H1 (cell line): ENCODE measurements around the gene TMEM82. TPM values are rescaled to one million over a fixed set of nuclear protein-coding genes. Genes with fewer than 3 reads are reported as not detected.
A peak's percentile ranks its signal among the peaks of the same experiment; 100 is the strongest.

Experiments used
- CTCF ChIA-PET: fragments of 300-600 bp; sonication (Branson Sonifier 250); formaldehyde crosslinking; loops from one replicate; lab custom pipeline; 2021; ENCODE audit not compliant: partially characterized antibody; lab: Charles Lee
- POLR2A ChIA-PET: fragments of 300-600 bp; sonication (Branson Sonifier 250); formaldehyde crosslinking; loops from one replicate; lab custom pipeline; 2021; ENCODE audit warnings: inconsistent platforms; ENCODE audit not compliant: partially characterized antibody; lab: Charles Lee
- DNase-seq, 2 experiments: peaks; one replicate each; pipeline versions ENCODE4 v3.0.0 to v3.0.0-alpha.2; 2010 to 2022; ENCODE audit warnings: low spot score in 2 of 2, low read depth in 1 of 2, mixed read lengths in 1 of 2
- FAIRE-seq: peaks from 2 replicates; lab custom pipeline; 2011; peaks lifted over from hg19 to GRCh38; lab: Jason Lieb, UNC
- H2AFZ ChIP-seq: 2 replicates; pipeline ENCODE4 v1.8.1; 2012; ENCODE audit warnings: low read length, inconsistent platforms
- H2AK5ac ChIP-seq: 2 replicates; pipeline ENCODE4 v1.6.1; 2013; ENCODE audit warnings: low read depth, low read length
- H2BK120ac ChIP-seq: replicated peaks from 2 replicates; pipeline ENCODE3; 2013; ENCODE audit warnings: low read depth, low read length, inconsistent platforms
- H2BK12ac ChIP-seq: 2 replicates; pipeline ENCODE4 v1.6.1; 2013; ENCODE audit warnings: low read depth, low read length
- H2BK15ac ChIP-seq: 2 replicates; pipeline ENCODE4 v1.6.1; 2013; ENCODE audit warnings: low read length
- H2BK20ac ChIP-seq: 2 replicates; pipeline ENCODE4 v1.6.1; 2013; ENCODE audit warnings: low read length
- H2BK5ac ChIP-seq: 2 replicates; pipeline ENCODE4 v1.6.1; 2013; ENCODE audit warnings: low read depth, low read length
- H3K14ac ChIP-seq: 2 replicates; pipeline ENCODE4 v1.6.1; 2013; ENCODE audit warnings: inconsistent platforms; ENCODE audit not compliant: insufficient read length
- H3K18ac ChIP-seq: 2 replicates; pipeline ENCODE4 v1.6.1; 2013; ENCODE audit warnings: low read length; ENCODE audit errors: extremely low read depth
- H3K23ac ChIP-seq: 2 replicates; pipeline ENCODE4 v1.6.1; 2013; ENCODE audit warnings: inconsistent platforms; ENCODE audit not compliant: insufficient read length
- H3K23me2 ChIP-seq: 2 replicates; pipeline ENCODE4 v1.6.1; 2013; ENCODE audit warnings: low read depth, low read length
- H3K27ac ChIP-seq: 2 replicates; pipeline ENCODE4 v1.6.1; 2011; ENCODE audit warnings: low read depth, low read length, inconsistent platforms
- H3K27me3 ChIP-seq, 4 experiments: replicated peaks in 1 of 4; 1 replicate in 1 of 4; 2 replicates in 3 of 4; pipeline versions ENCODE4 v1.6.1 to v1.8.1; 2011 to 2013; ENCODE audit warnings: low read length in 3 of 4, mild to moderate bottlenecking in 3 of 4, inconsistent platforms in 2 of 4, mixed read lengths in 2 of 4, moderate library complexity in 1 of 4; ENCODE audit not compliant: control insufficient read depth in 3 of 4, insufficient read depth in 3 of 4; ENCODE audit errors: extremely low read depth in 1 of 4
- H3K36me3 ChIP-seq, 4 experiments: 2 replicates each; pipeline versions ENCODE4 v1.6.1 to v1.8.1; 2011 to 2013; ENCODE audit warnings: mild to moderate bottlenecking in 4 of 4, low read length in 3 of 4, moderate library complexity in 2 of 4, control low read depth in 1 of 4, inconsistent platforms in 1 of 4; ENCODE audit not compliant: insufficient read depth in 4 of 4, control insufficient read depth in 2 of 4
- H3K4ac ChIP-seq: replicated peaks from 2 replicates; pipeline ENCODE3; 2013; ENCODE audit warnings: low read length, low read depth, mixed read lengths, inconsistent platforms; ENCODE audit not compliant: insufficient read length
- H3K4me1 ChIP-seq, 4 experiments: replicated peaks in 1 of 4; 1 replicate in 1 of 4; 2 replicates in 3 of 4; pipeline versions ENCODE4 v1.6.1 to v1.8.1; 2011 to 2013; ENCODE audit warnings: low read length in 3 of 4, inconsistent platforms in 2 of 4, mixed read lengths in 1 of 4; ENCODE audit not compliant: insufficient read depth in 4 of 4, control insufficient read depth in 3 of 4
- H3K4me2 ChIP-seq, 2 experiments: 2 replicates each; pipeline versions ENCODE4 v1.6.1 to v1.8.1; 2011 to 2013; ENCODE audit warnings: low read depth in 2 of 2, low read length in 2 of 2, control low read depth in 1 of 2, inconsistent platforms in 1 of 2, mild to moderate bottlenecking in 1 of 2; ENCODE audit not compliant: insufficient read depth in 1 of 2
- H3K4me3 ChIP-seq, 4 experiments: fragments of 200-600, 300-600 bp in 1 of 4; sonication (generic), shearing (Covaris generic), sonication (Bioruptor Twin) in 1 of 4; 2 replicates each; pipeline versions ENCODE4 v1.5.1 to v1.8.1; 2011 to 2016; ENCODE audit warnings: low read length in 4 of 4, low read depth in 3 of 4, control low read depth in 2 of 4, inconsistent platforms in 2 of 4, mild to moderate bottlenecking in 2 of 4, mixed read lengths in 1 of 4, moderate library complexity in 1 of 4; ENCODE audit not compliant: insufficient read depth in 2 of 4; ENCODE audit errors: extremely low read depth in 1 of 4
- H3K56ac ChIP-seq: replicated peaks from 2 replicates; pipeline ENCODE3; 2013; ENCODE audit warnings: low read depth, mild to moderate bottlenecking, mixed read lengths, low read length, inconsistent platforms; ENCODE audit not compliant: insufficient read length
- H3K79me1 ChIP-seq: 2 replicates; pipeline ENCODE4 v1.6.1; 2013; ENCODE audit warnings: low read depth, low read length, control low read depth
- H3K79me2 ChIP-seq, 2 experiments: 2 replicates each; pipeline versions ENCODE4 v1.6.1 to v1.8.1; 2012 to 2013; ENCODE audit warnings: low read length in 2 of 2, mild to moderate bottlenecking in 2 of 2, inconsistent platforms in 1 of 2; ENCODE audit not compliant: insufficient read depth in 2 of 2, control insufficient read depth in 1 of 2
- H3K9ac ChIP-seq, 4 experiments: replicated peaks in 1 of 4; 1 replicate in 1 of 4; 2 replicates in 3 of 4; pipeline versions ENCODE4 v1.6.1 to v1.8.1; 2011 to 2013; ENCODE audit warnings: low read depth in 3 of 4, low read length in 3 of 4, control low read depth in 2 of 4, mild to moderate bottlenecking in 2 of 4, moderate library complexity in 2 of 4, inconsistent platforms in 1 of 4; ENCODE audit errors: extremely low read depth in 1 of 4
- H3K9me3 ChIP-seq, 2 experiments: 2 replicates each; pipeline versions ENCODE4 v1.6.1 to v1.8.1; 2012 to 2013; ENCODE audit warnings: mild to moderate bottlenecking in 2 of 2, moderate library complexity in 2 of 2, control low read depth in 1 of 2, inconsistent platforms in 1 of 2, low read depth in 1 of 2, low read length in 1 of 2, mixed read lengths in 1 of 2; ENCODE audit not compliant: insufficient read depth in 2 of 2
- H4K20me1 ChIP-seq, 2 experiments: replicated peaks in 1 of 2; 2 replicates each; pipeline versions ENCODE3 to v1.8.1; 2011 to 2013; ENCODE audit warnings: inconsistent platforms in 2 of 2, low read length in 2 of 2, mild to moderate bottlenecking in 1 of 2; ENCODE audit not compliant: insufficient read depth in 2 of 2, control insufficient read depth in 1 of 2
- H4K5ac ChIP-seq: 2 replicates; pipeline ENCODE4 v1.6.1; 2013; ENCODE audit warnings: low read length, low read depth, mixed read lengths, inconsistent platforms; ENCODE audit not compliant: insufficient read length
- H4K8ac ChIP-seq: 2 replicates; pipeline ENCODE4 v1.8.0; 2013; ENCODE audit warnings: mild to moderate bottlenecking, moderate library complexity, low read length, inconsistent platforms; ENCODE audit not compliant: insufficient read depth; ENCODE audit errors: extremely low read depth
- H4K91ac ChIP-seq: replicated peaks from 2 replicates; pipeline ENCODE3; 2013; ENCODE audit warnings: low read length, mixed read lengths, inconsistent platforms; ENCODE audit not compliant: insufficient read length
- E2F6 ChIP-seq: IDR thresholded peaks from 2 replicates; pipeline ENCODE4 v1.6.1; 2012; ENCODE audit warnings: inconsistent platforms
- GABPA ChIP-seq: IDR thresholded peaks from 2 replicates; pipeline ENCODE4 v1.6.1; 2011; ENCODE audit warnings: mild to moderate bottlenecking, low read length, moderate library complexity, borderline replicate concordance; ENCODE audit not compliant: insufficient read depth
- KDM4A ChIP-seq: IDR thresholded peaks from one replicate; pipeline ENCODE4 v1.7.1; 2012; ENCODE audit warnings: low read depth, mild to moderate bottlenecking, moderate library complexity, low read length, inconsistent platforms; ENCODE audit not compliant: severe bottlenecking
- PHF8 ChIP-seq: fragments of 200-600 bp; sonication (generic); conservative IDR thresholded peaks from 2 replicates; pipeline ENCODE4 v1.7.1; 2012; ENCODE audit warnings: low read depth, mild to moderate bottlenecking, inconsistent platforms, low read length, moderate library complexity
- POLR2A ChIP-seq, 2 experiments: IDR thresholded peaks; 1 replicate in 1 of 2; 2 replicates in 1 of 2; pipeline ENCODE4 v1.6.1; 2011; ENCODE audit warnings: low read depth in 2 of 2, low read length in 2 of 2, mild to moderate bottlenecking in 2 of 2; ENCODE audit errors: control extremely low read depth in 1 of 2
- TAF1 ChIP-seq: IDR thresholded peaks from 2 replicates; pipeline ENCODE4 v1.6.1; 2011; ENCODE audit warnings: mild to moderate bottlenecking, low read depth, low read length
- TAF7 ChIP-seq: optimal IDR thresholded peaks from 2 replicates; pipeline ENCODE3; 2011; ENCODE audit warnings: low read depth, mild to moderate bottlenecking, inconsistent platforms, low read length, moderate library complexity, borderline replicate concordance
- TBP ChIP-seq: IDR thresholded peaks from 2 replicates; pipeline ENCODE4 v1.6.1; 2011; ENCODE audit warnings: low read depth, low read length, improper control_type of control experiment
- WGBS, 2 experiments: shearing (Covaris generic) in 1 of 2; methylation state at CpG; one replicate each; pipeline versions ENCODE4 v1.1.6 to v1.1.7; 2013 to 2015; ENCODE audit warnings: low lambda C conversion rate in 2 of 2, mixed read lengths in 2 of 2, inconsistent platforms in 1 of 2, low coverage in 1 of 2, missing lambda C conversion rate in 1 of 2; ENCODE audit not compliant: insufficient replicate concordance in 2 of 2, insufficient coverage in 1 of 2, insufficient read length in 1 of 2; ENCODE audit errors: extremely low coverage in 1 of 2, missing lambda C conversion rate in 1 of 2; 5-methylcytosine and 5-hydroxymethylcytosine counted together
- polyA plus RNA-seq, 7 experiments: library from polyadenylated mRNA; depleted of rRNA in 3 of 7; stranded (reverse) in 5 of 7; unstranded in 2 of 7; fragments of >200 nt in 5 of 7; fragments of 200-250 nt in 2 of 7; gene quantifications; 1 replicate in 5 of 7; 2 replicates in 1 of 7; 4 replicates in 1 of 7; pipeline versions ENCODE4 v1.2.1 to v1.2.3, GENCODE V29; 2011 to 2013; ENCODE audit warnings: missing spikeins in 2 of 7, mixed read lengths in 2 of 7
- total RNA-seq: library from RNA; stranded (reverse); fragmentation: NEBNext Ultra II Directional; extraction: Animal tissue kit (Norgen Biotek cat#: 25700); gene quantifications from 2 replicates; pipeline ENCODE4 v1.2.1, GENCODE V29; 2021

TMEM82 gene
- total and polyA plus RNA-seq, 2 of the 8 experiments (the other 6 are each of a cell fraction or from before 2014, with no cell fraction given), result 0.32 to 2.1 TPM

DNA sequence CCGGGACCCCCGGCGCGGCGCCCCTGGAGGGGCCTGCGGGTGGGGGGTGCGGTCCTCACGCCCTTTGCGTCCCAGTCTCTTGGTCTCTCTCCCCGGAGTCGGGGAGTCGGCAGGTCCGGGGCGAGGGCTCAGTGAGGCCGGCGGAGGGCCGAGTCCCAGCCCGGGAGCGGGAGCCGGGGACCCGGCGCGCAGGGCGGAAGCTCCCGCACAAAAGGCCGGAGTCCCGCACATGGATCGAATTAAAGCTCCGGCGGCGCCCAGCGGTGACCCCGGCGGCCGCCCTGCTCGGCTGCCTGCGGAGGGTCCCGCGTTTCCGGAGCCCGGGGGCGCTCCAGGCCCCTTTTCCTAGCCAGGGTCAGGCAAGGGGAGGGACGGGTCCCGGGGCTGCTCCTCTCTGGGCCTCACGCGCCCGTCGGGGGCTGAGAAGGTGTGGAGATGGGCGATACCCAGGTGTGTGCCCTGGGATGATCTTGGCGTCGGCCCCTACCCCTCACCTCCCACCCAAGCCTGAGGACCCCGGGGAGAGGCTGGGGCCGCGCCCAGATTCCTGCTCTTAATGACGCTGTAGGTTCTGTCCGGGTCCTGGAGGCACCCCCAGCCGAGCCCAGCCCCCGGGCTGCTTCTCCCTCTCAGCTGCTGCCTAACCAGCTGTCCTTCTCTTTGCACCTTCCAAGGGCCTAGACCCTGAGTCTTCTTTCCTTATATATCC, 16.8 kb downstream of the TMEM82 start:
- H4K5ac ChIP-seq, result peak overlapping the region; percentile 38
- H3K27me3 ChIP-seq, result no peaks in the 10 kb centered on the region
- no peak overlapping the region for H3K56ac ChIP-seq
- H3K4me2 ChIP-seq, result peak overlapping the region; percentile 80 to 84
- ChIA-PET CTCF (interaction anchor here (1.3 to 2.2 kb wide), 2 partner anchors 18 to 21 kb away, joined by 3 to 11 read pairs; partner anchors contain the start of gene TMEM82), POLR2A (interaction anchor here (0.6 to 2.8 kb wide), 11 partner anchors 10 to 89 kb away, joined by 3 to 17 read pairs (median 7); partner anchors contain the start of gene SPEN)
- 2% methylated on average over 20 of the region's 58 CpGs; no CpG with 5 or more reads in 1 of the 2 experiments for WGBS, 2 experiments
- H2BK120ac ChIP-seq, result no peak overlapping the region
- peak overlapping the region; percentile 17; the same call in 1 of the 2 replicates for H3K27ac ChIP-seq
- H3K36me3 ChIP-seq, result peaks cover 0 to 3% (median 1%) of the 10 kb centered on the region in 4 experiments; a peak in 3 of 8 replicates
- FAIRE-seq, result no peak
- peaks cover 6 to 13% of the 10 kb centered on the region in 2 experiments for H4K20me1 ChIP-seq
- peak overlapping the region; percentile 35; the same call in 1 of the 2 replicates for H2BK5ac ChIP-seq
- H2AK5ac ChIP-seq, result no peak overlapping the region
- H3K23ac ChIP-seq, result no peak overlapping the region
- H2BK20ac ChIP-seq, result no peak overlapping the region
- H3K79me2 ChIP-seq, result peaks cover 0 to 45% of the 10 kb centered on the region in 2 experiments; a peak in 2 of 4 replicates
- H2BK15ac ChIP-seq, result no peak overlapping the region
- H2BK12ac ChIP-seq, result no peak overlapping the region
- peak in 1 of 2 experiments; percentile 70 for DNase-seq
- H3K9ac ChIP-seq, result peak overlapping the region; percentile 70 to 81 (median 79)
- H3K23me2 ChIP-seq, result peaks cover 9% of the 10 kb centered on the region; the same call in 1 of the 2 replicates
- peak overlapping the region; percentile 77 for H4K8ac ChIP-seq
- no peaks in the 10 kb centered on the region for H3K9me3 ChIP-seq
- H3K4me3 ChIP-seq, result peak overlapping the region; percentile 68 to 97 (median 84)
- peaks cover 14 to 37% (median 30%) of the 10 kb centered on the region in 4 experiments for H3K4me1 ChIP-seq
- peaks cover 14% of the 10 kb centered on the region for H3K79me1 ChIP-seq
- no peak overlapping the region for H4K91ac ChIP-seq
- TF ChIP-seq E2F6, result 0 out of 2 replicates have a peak, but pooled peaks have one; percentile 16
- TF ChIP-seq KDM4A, result peak; percentile 51
- TF ChIP-seq TBP, result no peak; the same call in 1 of the 2 replicates
- TF ChIP-seq TAF7, result peak; percentile 65
- TF ChIP-seq TAF1, result peak; percentile 30; the same call in 1 of the 2 replicates
- TF ChIP-seq POLR2A (IDR thresholded peaks at IDR 0.05; ENCODE audit: control extremely low read depth in 1 of 2, low read depth in 2 of 2, low read length in 2 of 2), result peak; percentile 20 to 62
- TF ChIP-seq GABPA, result no peak
- TF ChIP-seq PHF8, result peak; percentile 35; the same call in 1 of the 2 replicates
- H3K4ac ChIP-seq, result peak overlapping the region; percentile 57
- H3K14ac ChIP-seq, result no peak overlapping the region
- H2AFZ ChIP-seq, result no peak overlapping the region
- H3K18ac ChIP-seq, result peak overlapping the region; percentile 48
